Endothelial cell (in vitro differentiated cells): Measurements from ENCODE around the gene COL25A1. TPM values are rescaled to one million over a fixed set of nuclear protein-coding genes. Genes with fewer than 3 reads are reported as not detected.

ENCODE experiments used
- DNase-seq: peaks from one replicate; pipeline ENCODE4 v3.0.0; 2021; ENCODE audit warnings: low spot score
- H3K27ac Mint-ChIP-seq: one replicate; pipeline ENCODE4 v1.8.0; 2021; ENCODE audit warnings: mixed read lengths, inconsistent platforms; ENCODE audit not compliant: unreplicated experiment
- H3K27me3 Mint-ChIP-seq: one replicate; pipeline ENCODE4 v1.8.0; 2021; ENCODE audit warnings: mild to moderate bottlenecking, moderate library complexity, mixed read lengths, inconsistent platforms; ENCODE audit not compliant: unreplicated experiment
- H3K36me3 Mint-ChIP-seq: one replicate; pipeline ENCODE4 v1.8.0; 2021; ENCODE audit warnings: mild to moderate bottlenecking, low read depth, mixed read lengths, inconsistent platforms; ENCODE audit not compliant: unreplicated experiment
- H3K4me1 Mint-ChIP-seq: one replicate; pipeline ENCODE4 v1.8.0; 2021; ENCODE audit warnings: mild to moderate bottlenecking, mixed read lengths, inconsistent platforms; ENCODE audit not compliant: unreplicated experiment
- H3K4me3 Mint-ChIP-seq: one replicate; pipeline ENCODE4 v1.8.0; 2021; ENCODE audit warnings: mild to moderate bottlenecking, mixed read lengths, inconsistent platforms; ENCODE audit not compliant: unreplicated experiment
- H3K9me3 Mint-ChIP-seq: one replicate; pipeline ENCODE4 v1.8.0; 2021; ENCODE audit warnings: mixed read lengths, inconsistent platforms; ENCODE audit not compliant: unreplicated experiment
- CTCF ChIP-seq: fragments of 200-600 bp; sonication (generic); IDR thresholded peaks from one replicate; pipeline ENCODE4 v1.5.0; 2021; ENCODE audit warnings: antibody characterized with exemption; ENCODE audit not compliant: unreplicated experiment
- total RNA-seq: library from RNA; stranded (reverse); fragmentation: NEBNext Ultra II Directional; extraction: Animal tissue kit (Norgen Biotek cat#: 25700); gene quantifications from one replicate; pipeline ENCODE4 v1.2.1, GENCODE V29; 2021; ENCODE audit not compliant: unreplicated experiment

Gene COL25A1
- total RNA-seq, 1 donor from 2014 or later: 22.7 TPM

GRCh38 chr4:108799306-108799705 is 503.2 kb downstream of the COL25A1 start:
- no peaks in the 10 kb centered on the region for H3K36me3 Mint-ChIP-seq
- no peak overlapping the region for H3K4me3 Mint-ChIP-seq
- TF ChIP-seq CTCF: no peak
- H3K4me1 Mint-ChIP-seq: peaks cover 10% of the 10 kb centered on the region
- DNase-seq: no peak
- no peaks in the 10 kb centered on the region for H3K27me3 Mint-ChIP-seq
- no peaks in the 10 kb centered on the region for H3K9me3 Mint-ChIP-seq
- H3K27ac Mint-ChIP-seq: no peak overlapping the region

GRCh38 chr4:108796173-108796572 is 506.3 kb downstream of the COL25A1 start:
- no peak for TF ChIP-seq CTCF
- Mint-ChIP-seq H3K9me3 (no peaks in the 10 kb centered on the region), H3K27ac (no peak overlapping the region), H3K36me3 (no peaks in the 10 kb centered on the region), H3K4me3 (no peak overlapping the region), H3K4me1 (peaks cover 10% of the 10 kb centered on the region), H3K27me3 (no peaks in the 10 kb centered on the region)
- DNase-seq: no peak

DNA sequence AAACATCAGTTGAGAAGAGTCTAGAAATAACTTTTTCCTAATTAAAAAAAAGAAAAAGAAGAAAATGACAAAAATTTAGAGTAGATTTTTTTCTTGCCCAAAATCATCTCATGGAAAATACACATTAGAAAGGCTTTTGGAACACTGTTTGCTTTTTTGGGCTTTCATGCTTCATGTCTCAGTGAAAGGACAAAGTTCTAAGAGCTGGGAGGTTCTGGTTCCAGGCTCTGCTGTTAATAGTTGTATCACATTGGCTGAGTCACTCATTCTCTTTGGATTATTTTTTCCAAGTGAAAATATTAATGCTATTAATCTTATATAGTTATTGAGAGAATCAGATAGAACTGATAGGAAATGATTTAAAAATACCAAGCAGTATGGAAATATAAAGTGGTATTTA is 506.7 kb downstream of the COL25A1 start:
- no peak for TF ChIP-seq CTCF
- Mint-ChIP-seq H3K4me1 (peaks cover 10% of the 10 kb centered on the region), H3K27me3 (no peaks in the 10 kb centered on the region), H3K9me3 (no peaks in the 10 kb centered on the region), H3K36me3 (no peaks in the 10 kb centered on the region), H3K27ac (no peak overlapping the region), H3K4me3 (no peak overlapping the region)
- DNase-seq: no peak

- H3K27ac Mint-ChIP-seq: no peak overlapping the region
- no peak for DNase-seq
- no peak for TF ChIP-seq CTCF
Observed at GRCh38 chr4:108794136-108794535, 508.3 kb downstream of the COL25A1 start.

DNA sequence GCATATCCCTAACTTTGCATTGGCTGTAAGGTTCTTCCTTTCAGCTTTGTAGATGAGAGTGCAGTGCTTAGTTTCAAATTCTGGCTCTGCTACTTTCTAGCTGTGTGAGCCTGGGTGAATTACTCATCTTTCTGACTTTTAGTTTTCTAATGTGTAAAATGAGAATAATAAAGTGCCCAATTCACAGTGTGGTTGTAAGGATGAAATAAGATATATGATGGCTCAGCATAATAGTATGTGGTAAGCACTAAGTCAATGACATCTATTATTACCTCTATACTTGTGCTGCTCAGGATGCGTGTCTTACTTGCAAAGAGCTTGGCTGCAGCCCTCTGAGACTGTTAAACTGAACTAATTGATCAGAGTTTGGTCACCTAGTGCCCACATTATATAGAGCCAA is 509.0 kb downstream of the COL25A1 start:
- DNase-seq: no peak
- Mint-ChIP-seq H3K4me3 (no peak overlapping the region), H3K36me3 (no peaks in the 10 kb centered on the region), H3K27ac (no peak overlapping the region), H3K4me1 (peaks cover 10% of the 10 kb centered on the region), H3K27me3 (no peaks in the 10 kb centered on the region), H3K9me3 (no peaks in the 10 kb centered on the region)
- TF ChIP-seq CTCF: no peak

More at GRCh38 chr4:108794136-108794535, 508.3 kb downstream of the COL25A1 start:
- Mint-ChIP-seq H3K4me3 (no peak overlapping the region), H3K27me3 (no peaks in the 10 kb centered on the region), H3K36me3 (no peaks in the 10 kb centered on the region), H3K9me3 (no peaks in the 10 kb centered on the region), H3K4me1 (peaks cover 10% of the 10 kb centered on the region)
